Midbrain (tissue), 1 donor: ENCODE results near the gene UTF1.

Source experiments
- DNase-seq: peaks from one replicate; lab custom pipeline; 2025; lab: John Stamatoyannopoulos, UW

UTF1 gene

GRCh38 chr10:133230044-133230361, at the start of gene UTF1:
TSS of gene UTF1 (plus strand) at chr10:133230217. CDS start at chr10:133230289, 72 bp downstream.
- no peak for DNase-seq

GRCh38 chr10:133180965-133181639, 48.9 kb upstream of the UTF1 start:
- no peak for DNase-seq

GRCh38 chr10:133182190-133182589, 47.8 kb upstream of the UTF1 start:
- DNase-seq, result no peak

- DNase-seq, result no peak
These were observed 47.0 kb upstream of the UTF1 start for GRCh38 chr10:133182791-133183645.

GRCh38 chr10:133183646-133184378, 46.2 kb upstream of the UTF1 start:
- no peak for DNase-seq

- DNase-seq, result no peak
These were observed 45.3 kb upstream of the UTF1 start for GRCh38 chr10:133184591-133185244.

GRCh38 chr10:133185421-133185820, 44.6 kb upstream of the UTF1 start:
- no peak for DNase-seq

GRCh38 chr10:133185916-133186315, 44.1 kb upstream of the UTF1 start:
- DNase-seq, result no peak

- DNase-seq, result no peak
These were observed 43.5 kb upstream of the UTF1 start for GRCh38 chr10:133186416-133187090.

- no peak for DNase-seq
These were observed 42.7 kb upstream of the UTF1 start for GRCh38 chr10:133187091-133187905.

GRCh38 chr10:133187906-133188681, 41.9 kb upstream of the UTF1 start:
- no peak for DNase-seq

- no peak for DNase-seq
These were observed 40.8 kb upstream of the UTF1 start for GRCh38 chr10:133189256-133189655.

- no peak for DNase-seq
These were observed 40.3 kb upstream of the UTF1 start for GRCh38 chr10:133189726-133190125.

- DNase-seq, result no peak
These were observed 39.8 kb upstream of the UTF1 start for GRCh38 chr10:133190225-133190624.

GRCh38 chr10:133191651-133192050, 38.4 kb upstream of the UTF1 start:
- no peak for DNase-seq

- no peak for DNase-seq
These were observed 35.9 kb upstream of the UTF1 start for GRCh38 chr10:133194151-133194550.

GRCh38 chr10:133195096-133195495, 34.9 kb upstream of the UTF1 start:
- DNase-seq, result no peak

GRCh38 chr10:133195611-133196010, 34.4 kb upstream of the UTF1 start:
- no peak for DNase-seq

GRCh38 chr10:133196221-133196915, 33.6 kb upstream of the UTF1 start:
- DNase-seq, result no peak
